Embryonic facial prominence (tissue), 1 donor: ENCODE data around the gene MRGPRD.

ENCODE experiments used
- DNase-seq: peaks from one replicate; pipeline ENCODE4 v3.0.0-alpha.2; 2016; ENCODE audit errors: extremely low spot score

Gene MRGPRD

DNA sequence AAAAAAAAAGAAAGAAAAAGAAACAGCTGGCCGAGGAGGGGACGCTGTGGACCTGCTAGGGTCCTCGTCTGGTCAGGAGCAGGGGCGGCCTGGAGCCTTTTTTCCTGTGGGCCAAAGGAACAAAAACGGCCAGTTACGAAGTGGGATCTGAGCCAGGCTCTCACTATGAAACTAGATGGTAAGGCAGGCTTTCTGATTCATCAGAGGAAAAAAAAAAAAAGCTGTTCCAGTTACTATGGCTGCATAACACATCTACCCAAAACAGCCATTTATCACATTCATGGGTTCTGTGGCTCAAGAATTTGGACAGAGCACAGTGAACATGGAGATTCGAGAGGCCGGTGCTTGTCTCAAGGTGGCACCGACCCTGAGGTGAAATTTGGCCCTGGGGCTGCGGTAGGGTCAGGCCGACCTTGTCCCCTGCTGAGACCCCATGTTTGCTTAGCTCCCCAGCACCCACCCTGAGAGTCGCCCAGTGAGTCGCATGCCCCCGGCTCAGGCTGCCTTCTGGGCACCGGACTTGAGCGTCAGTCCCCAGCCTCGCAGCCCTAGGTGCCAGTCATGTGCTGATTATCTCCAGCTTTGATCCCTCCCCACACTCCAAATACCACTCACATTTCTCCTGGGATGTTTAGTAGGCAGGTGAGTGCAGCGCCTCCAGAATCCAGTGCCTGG lies 34.2 kb downstream of the MRGPRD start:
- no peak for DNase-seq

GRCh38 chr11:68942751-68943271 lies 38.0 kb downstream of the MRGPRD start:
- DNase-seq = peak; percentile 16

GRCh38 chr11:68942095-68942620 lies 38.6 kb downstream of the MRGPRD start:
- DNase-seq = no peak

DNA sequence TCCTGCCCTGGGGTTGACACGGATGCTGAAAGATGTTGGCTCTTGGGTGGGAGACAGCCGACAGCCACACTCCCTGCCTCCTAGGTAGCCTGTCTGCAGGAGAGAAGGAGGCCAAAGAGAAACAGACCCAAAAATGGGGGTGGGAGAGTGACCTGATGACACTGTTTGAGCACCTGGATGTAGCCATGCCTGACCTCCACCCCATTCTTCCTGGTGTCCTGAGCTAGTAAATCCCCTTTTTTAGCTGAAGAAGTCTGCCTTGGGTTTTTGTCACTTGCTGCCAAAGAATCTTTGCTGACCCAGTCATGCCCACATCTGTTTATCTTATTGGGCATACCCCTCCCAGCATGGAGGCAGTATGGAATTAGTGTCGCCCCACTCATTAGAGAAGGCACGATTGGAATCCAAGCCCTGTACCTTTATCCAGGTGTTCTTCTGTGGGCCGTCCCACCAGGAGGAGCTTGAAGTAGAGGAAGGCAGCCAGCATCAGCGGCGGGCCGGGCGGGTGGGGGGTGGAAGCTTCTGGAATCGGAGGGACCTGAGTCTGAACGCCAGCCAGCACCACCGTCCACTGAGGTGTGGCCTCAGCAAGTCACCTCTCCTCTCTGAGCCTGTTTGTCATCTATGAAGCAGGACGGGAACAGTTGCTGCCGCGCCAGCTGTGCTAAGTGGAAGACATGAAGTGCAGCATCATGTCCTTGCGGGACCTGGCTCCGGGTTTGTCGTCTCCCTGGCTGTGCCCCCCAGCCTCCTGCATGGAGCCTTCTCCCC lies 39.3 kb downstream of the MRGPRD start:
- DNase-seq = no peak

DNA sequence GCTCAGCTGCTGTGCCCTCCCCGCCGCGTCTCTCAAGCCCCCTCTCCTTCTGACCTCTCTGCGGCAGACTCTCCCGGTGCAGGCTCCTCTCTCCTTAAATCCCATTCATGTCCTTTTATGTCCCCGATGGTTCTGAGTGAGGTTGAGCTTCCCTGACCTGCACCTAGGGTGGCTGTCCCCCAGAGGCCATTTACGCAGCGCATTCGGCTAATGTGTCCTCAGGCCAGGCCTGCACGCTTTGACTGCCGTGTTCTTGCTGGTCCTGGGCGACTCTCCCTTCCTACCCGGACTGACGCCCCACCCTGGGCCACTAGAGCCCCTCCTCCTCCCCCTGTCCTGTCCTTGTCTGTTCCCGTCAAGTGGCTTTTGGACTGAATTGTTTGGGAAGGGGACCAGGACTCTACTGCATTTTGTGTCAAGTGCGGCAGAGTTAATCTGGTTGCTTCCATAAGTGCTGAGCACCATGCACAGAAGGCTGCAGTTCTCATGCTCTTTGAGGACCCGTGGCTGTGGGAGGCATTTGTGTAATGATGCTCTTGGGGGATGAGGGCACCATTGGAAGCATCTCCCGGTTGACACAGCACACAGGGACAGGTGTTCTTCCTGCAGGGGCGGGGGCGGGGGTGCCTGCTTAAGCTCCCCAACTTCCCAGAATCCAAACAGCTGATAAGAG lies 40.0 kb downstream of the MRGPRD start:
- DNase-seq = no peak

- DNase-seq = no peak
Measured at GRCh38 chr11:68939583-68940555, 40.9 kb downstream of the MRGPRD start.

DNA sequence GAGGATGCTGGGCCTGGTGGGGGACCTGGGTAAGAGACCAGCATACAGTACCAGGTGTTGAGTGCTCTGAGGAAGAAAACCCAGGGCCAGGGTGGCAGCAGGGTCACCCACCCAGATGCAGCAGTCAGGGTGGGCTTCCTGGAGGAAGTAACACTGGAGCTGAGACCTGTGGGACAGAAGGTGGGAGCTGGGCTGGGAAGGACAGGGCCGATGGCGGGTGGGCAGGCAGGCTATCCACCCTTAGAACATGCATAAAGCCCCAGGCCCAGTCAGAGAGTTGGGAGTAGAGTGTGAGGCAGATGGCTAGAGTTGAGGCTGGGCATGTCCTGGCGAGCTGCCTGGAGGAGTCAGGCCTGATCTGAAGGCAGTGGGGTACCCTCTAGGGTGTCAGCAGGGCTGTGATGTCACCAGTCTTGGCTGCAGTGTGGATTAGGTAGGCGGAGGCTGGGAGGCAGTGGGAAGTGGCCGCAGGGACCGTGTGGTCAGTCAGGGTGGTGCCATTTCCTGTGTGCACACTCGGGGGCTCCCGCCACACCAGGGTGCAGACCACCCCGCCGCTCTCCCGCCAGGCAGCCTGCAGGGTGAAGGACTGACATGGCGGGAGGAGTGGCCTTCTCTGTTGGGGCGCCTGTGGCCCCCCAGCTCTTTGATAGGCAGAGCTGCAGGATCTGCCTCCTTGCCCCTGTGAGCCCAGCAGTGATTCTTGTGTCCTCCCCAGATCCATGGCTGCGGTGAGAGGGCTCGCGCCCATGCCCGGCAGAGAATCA lies 41.8 kb downstream of the MRGPRD start:
- no peak for DNase-seq

- no peak for DNase-seq
Measured at GRCh38 chr11:68938088-68938487, 42.7 kb downstream of the MRGPRD start.

- no peak for DNase-seq
Measured at GRCh38 chr11:68936676-68937620, 43.8 kb downstream of the MRGPRD start.

- DNase-seq = no peak
Measured at GRCh38 chr11:68936358-68936636, 44.5 kb downstream of the MRGPRD start.

- no peak for DNase-seq
Measured at GRCh38 chr11:68935516-68936357, 45.0 kb downstream of the MRGPRD start.

- DNase-seq = no peak
Measured at GRCh38 chr11:68935066-68935465, 45.7 kb downstream of the MRGPRD start.

DNA sequence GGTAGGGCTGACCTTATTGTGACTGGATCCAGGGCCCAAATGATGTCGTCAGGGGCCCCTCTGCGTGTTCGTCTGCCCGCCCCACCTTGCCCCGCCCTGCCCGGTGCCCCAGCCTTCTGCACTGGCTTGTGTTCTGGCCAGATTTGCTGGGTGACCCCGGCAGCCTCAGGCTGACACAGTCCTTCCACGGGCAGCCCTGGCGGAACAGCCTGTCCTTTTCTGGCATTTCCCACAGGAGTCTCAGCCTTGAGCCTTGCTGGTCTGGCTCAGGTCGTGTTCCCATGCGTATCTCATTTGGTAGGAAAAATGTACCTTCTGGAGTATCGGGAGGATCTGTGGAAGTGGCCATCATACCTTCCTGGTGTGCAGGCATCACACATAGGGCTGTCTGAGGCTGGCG lies 46.1 kb downstream of the MRGPRD start:
- DNase-seq = no peak

- DNase-seq = no peak
Measured at GRCh38 chr11:68934321-68934645, 46.5 kb downstream of the MRGPRD start.

- no peak for DNase-seq
Measured at GRCh38 chr11:68933605-68934320, 47.0 kb downstream of the MRGPRD start.

- no peak for DNase-seq
Measured at GRCh38 chr11:68932933-68933577, 47.7 kb downstream of the MRGPRD start.

DNA sequence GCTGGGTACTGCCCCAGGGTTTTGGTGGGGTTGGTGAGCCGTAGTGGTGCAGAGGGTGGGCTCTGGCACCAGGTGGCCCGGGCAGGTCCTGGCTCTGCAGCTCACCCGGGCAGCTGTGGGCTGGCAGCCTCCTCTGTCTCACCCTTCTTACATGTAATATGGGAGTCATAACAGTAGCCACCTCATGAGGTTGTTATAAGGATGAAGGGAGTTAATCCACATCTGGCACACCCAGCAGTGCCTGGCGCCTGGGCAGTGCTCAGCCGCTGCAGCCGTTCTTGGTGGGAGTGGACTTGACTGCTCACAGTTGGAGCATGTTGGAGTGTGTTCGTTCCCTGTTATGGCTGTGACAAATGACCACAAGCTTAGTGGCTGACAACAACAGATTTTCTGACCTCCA lies 48.4 kb downstream of the MRGPRD start:
- DNase-seq = no peak

DNA sequence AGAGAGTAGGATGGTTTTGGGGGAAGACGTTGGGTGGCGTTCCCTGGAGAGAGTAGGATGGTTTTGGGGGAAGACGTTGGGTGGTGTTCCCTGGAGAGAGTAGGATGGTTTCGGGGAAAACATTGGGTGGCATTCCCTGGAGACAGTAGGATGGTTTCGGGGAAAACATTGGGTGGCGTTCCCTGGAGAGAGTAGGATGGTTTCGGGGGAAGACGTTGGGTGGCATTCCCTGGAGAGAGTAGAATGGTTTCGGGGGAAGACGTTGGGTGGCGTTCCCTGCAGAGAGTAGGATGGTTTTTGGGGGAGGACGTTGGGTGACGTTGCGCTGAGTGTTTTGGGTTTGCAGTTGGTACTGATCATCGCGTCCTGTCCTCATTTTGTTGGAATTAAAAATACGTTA lies 48.9 kb downstream of the MRGPRD start:
- DNase-seq = no peak
